HepG2 (cell line): Measurements from ENCODE around the gene CLIC3. TPM values are rescaled to one million over a fixed set of nuclear protein-coding genes. Genes with fewer than 3 reads are reported as not detected.

ENCODE experiments used
- ATF7 ChIP-seq, 2 experiments: fragments of 450-650 bp in 1 of 2; sonication (generic) in 1 of 2; formaldehyde crosslinking in 1 of 2; IDR thresholded peaks; 2 replicates each; pipeline versions ENCODE4 v1.4.0 to v1.6.1; 2016 to 2020; ENCODE audit warnings: antibody characterized with exemption in 1 of 2, mild to moderate bottlenecking in 1 of 2, missing genetic modification reagents in 1 of 2
- BHLHE40 ChIP-seq: IDR thresholded peaks from 2 replicates; pipeline ENCODE4 v1.6.1; 2011; ENCODE audit warnings: low read length, improper control_type of control experiment
- FOXK1 ChIP-seq: sonication (generic); formaldehyde crosslinking; IDR thresholded peaks from 2 replicates; pipeline ENCODE4 v1.4.0; 2020; ENCODE audit warnings: low read depth, missing genetic modification reagents, borderline replicate concordance
- HNF4A ChIP-seq: sonication (generic); formaldehyde crosslinking; IDR thresholded peaks from 2 replicates; pipeline ENCODE4 v1.4.0; 2020; ENCODE audit warnings: missing genetic modification reagents
- IRX3 ChIP-seq: sonication (generic); formaldehyde crosslinking; IDR thresholded peaks from 2 replicates; pipeline ENCODE4 v1.8.1; 2023; ENCODE audit warnings: mild to moderate bottlenecking, low read depth, missing genetic modification reagents, borderline replicate concordance
- POLR2A ChIP-seq, 2 experiments: IDR thresholded peaks; 2 replicates each; pipeline ENCODE4 v1.6.1; 2011; ENCODE audit warnings: low read depth in 2 of 2, low read length in 2 of 2, mild to moderate bottlenecking in 1 of 2, moderate library complexity in 1 of 2; ENCODE audit not compliant: insufficient read depth in 1 of 2
- SRSF1 ChIP-seq: fragments of 200-400 bp; formaldehyde crosslinking; optimal IDR thresholded peaks from 2 replicates; pipeline ENCODE3; 2017; ENCODE audit warnings: mild to moderate bottlenecking, low read depth, low read length, moderate library complexity
- ZBTB42 ChIP-seq: sonication (generic); formaldehyde crosslinking; IDR thresholded peaks from 2 replicates; pipeline ENCODE4 v1.5.0; 2020; ENCODE audit warnings: mild to moderate bottlenecking, missing genetic modification reagents
- ZNF232 ChIP-seq: sonication (generic); formaldehyde crosslinking; IDR thresholded peaks from 2 replicates; pipeline ENCODE4 v1.4.0; 2020; ENCODE audit warnings: missing genetic modification reagents, borderline replicate concordance
- ZNF629 ChIP-seq: sonication (generic); formaldehyde crosslinking; conservative IDR thresholded peaks from 2 replicates; pipeline ENCODE4 v1.5.0; 2020; ENCODE audit warnings: missing genetic modification reagents
- ZNF83 ChIP-seq: sonication (generic); formaldehyde crosslinking; IDR thresholded peaks from 2 replicates; pipeline ENCODE4 v1.4.0; 2020; ENCODE audit warnings: missing genetic modification reagents, mild to moderate bottlenecking, borderline replicate concordance
- polyA plus RNA-seq, 8 experiments: library from polyadenylated mRNA; depleted of rRNA in 3 of 8; stranded (reverse) in 7 of 8; unstranded in 1 of 8; fragments of >200 nt; fragmentation: Illumina TruSeq in 4 of 8; extraction: Trizol in 4 of 8; gene quantifications; 2 replicates each; pipeline versions ENCODE4 v1.2.1 to v1.2.3, GENCODE V29; 2011 to 2016; ENCODE audit warnings: low read depth in 4 of 8, missing spikeins in 1 of 8, mixed read lengths in 1 of 8; ENCODE audit not compliant: insufficient read depth in 1 of 8
- total RNA-seq, 5 experiments: library from RNA; depleted of rRNA; stranded (reverse); fragments of >200 nt; fragmentation: Illumina TruSeq; extraction: Trizol; gene quantifications; 2 replicates each; pipeline ENCODE4 v1.2.3, GENCODE V29; 2016; ENCODE audit warnings: low read depth in 1 of 5
- TF ChIP-seq, protein P1 (sequence below): sonication (generic); formaldehyde crosslinking; IDR thresholded peaks from 2 replicates; pipeline ENCODE4 v1.4.0; 2020; ENCODE audit warnings: mild to moderate bottlenecking, missing genetic modification reagents, borderline replicate concordance
- TF ChIP-seq, protein P2 (sequence below): sonication (generic); formaldehyde crosslinking; IDR thresholded peaks from 2 replicates; pipeline ENCODE4 v1.5.1; 2020; ENCODE audit warnings: mild to moderate bottlenecking, missing genetic modification reagents, moderate library complexity
- TF ChIP-seq, protein P3 (sequence below): sonication (generic); formaldehyde crosslinking; IDR thresholded peaks from 2 replicates; pipeline ENCODE4 v1.5.0; 2020; ENCODE audit warnings: missing genetic modification reagents, mild to moderate bottlenecking, borderline replicate concordance
- TF ChIP-seq, protein P4 (sequence below): fragments of 450-650 bp; IDR thresholded peaks from 2 replicates; pipeline ENCODE4 v1.6.1; 2016

CLIC3 gene
- total and polyA plus RNA-seq, 2 of the 13 experiments (the other 11 are each of a cell fraction or from before 2014, with no cell fraction given): 0.51 to 1.5 TPM

DNA sequence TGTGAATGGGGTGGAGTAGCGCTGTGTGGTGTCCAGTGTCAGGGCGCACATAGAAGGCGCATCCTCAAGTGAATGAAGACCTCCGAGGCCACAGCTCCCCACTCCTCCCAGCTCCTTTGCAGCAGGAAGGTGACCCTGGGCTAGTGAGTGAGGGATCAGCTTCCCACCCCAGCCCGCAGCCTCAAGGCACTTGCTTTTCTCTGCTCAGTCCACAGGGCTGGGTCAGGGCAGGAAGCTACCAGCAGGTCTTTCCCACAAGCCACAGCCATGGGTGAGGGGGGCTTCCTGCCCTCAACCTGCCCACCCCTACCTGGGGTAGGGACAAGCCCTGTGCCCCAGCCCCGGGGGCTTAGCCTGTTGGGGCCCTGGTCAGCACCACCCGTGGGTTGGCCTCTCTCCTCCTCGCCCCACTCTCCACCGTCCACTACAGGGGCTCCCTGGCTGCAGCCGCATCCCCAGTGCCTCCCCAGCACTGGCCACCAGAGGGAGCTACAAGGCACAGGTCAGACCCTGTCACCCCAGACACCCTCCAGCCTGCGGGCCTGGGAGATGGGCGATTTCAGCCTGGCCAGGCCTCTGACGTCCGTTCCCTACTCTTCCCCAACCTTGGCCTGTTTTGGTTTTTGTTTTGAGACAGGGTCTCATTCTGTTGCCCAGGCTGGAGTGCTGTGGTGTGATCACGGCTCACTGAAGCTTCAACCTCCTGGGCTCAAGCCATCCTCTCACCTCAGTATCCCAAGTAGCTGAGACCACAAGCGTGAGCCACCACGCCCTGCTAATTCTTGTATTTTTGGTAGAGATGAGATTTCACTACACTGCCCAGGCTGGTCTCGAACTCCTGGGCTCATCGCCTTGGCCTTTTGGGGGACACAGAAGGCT, 32.9 kb upstream of the CLIC3 start (continued):
- TF ChIP-seq, protein P1, sequence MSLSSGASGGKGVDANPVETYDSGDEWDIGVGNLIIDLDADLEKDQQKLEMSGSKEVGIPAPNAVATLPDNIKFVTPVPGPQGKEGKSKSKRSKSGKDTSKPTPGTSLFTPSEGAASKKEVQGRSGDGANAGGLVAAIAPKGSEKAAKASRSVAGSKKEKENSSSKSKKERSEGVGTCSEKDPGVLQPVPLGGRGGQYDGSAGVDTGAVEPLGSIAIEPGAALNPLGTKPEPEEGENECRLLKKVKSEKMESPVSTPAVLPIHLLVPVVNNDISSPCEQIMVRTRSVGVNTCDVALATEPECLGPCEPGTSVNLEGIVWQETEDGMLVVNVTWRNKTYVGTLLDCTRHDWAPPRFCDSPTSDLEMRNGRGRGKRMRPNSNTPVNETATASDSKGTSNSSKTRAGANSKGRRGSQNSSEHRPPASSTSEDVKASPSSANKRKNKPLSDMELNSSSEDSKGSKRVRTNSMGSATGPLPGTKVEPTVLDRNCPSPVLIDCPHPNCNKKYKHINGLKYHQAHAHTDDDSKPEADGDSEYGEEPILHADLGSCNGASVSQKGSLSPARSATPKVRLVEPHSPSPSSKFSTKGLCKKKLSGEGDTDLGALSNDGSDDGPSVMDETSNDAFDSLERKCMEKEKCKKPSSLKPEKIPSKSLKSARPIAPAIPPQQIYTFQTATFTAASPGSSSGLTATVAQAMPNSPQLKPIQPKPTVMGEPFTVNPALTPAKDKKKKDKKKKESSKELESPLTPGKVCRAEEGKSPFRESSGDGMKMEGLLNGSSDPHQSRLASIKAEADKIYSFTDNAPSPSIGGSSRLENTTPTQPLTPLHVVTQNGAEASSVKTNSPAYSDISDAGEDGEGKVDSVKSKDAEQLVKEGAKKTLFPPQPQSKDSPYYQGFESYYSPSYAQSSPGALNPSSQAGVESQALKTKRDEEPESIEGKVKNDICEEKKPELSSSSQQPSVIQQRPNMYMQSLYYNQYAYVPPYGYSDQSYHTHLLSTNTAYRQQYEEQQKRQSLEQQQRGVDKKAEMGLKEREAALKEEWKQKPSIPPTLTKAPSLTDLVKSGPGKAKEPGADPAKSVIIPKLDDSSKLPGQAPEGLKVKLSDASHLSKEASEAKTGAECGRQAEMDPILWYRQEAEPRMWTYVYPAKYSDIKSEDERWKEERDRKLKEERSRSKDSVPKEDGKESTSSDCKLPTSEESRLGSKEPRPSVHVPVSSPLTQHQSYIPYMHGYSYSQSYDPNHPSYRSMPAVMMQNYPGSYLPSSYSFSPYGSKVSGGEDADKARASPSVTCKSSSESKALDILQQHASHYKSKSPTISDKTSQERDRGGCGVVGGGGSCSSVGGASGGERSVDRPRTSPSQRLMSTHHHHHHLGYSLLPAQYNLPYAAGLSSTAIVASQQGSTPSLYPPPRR: no peak
- TF ChIP-seq ZNF629: peak; percentile 83
- TF ChIP-seq ZNF232 (CRISPR knock-in tag): no peak
- TF ChIP-seq, protein P2, sequence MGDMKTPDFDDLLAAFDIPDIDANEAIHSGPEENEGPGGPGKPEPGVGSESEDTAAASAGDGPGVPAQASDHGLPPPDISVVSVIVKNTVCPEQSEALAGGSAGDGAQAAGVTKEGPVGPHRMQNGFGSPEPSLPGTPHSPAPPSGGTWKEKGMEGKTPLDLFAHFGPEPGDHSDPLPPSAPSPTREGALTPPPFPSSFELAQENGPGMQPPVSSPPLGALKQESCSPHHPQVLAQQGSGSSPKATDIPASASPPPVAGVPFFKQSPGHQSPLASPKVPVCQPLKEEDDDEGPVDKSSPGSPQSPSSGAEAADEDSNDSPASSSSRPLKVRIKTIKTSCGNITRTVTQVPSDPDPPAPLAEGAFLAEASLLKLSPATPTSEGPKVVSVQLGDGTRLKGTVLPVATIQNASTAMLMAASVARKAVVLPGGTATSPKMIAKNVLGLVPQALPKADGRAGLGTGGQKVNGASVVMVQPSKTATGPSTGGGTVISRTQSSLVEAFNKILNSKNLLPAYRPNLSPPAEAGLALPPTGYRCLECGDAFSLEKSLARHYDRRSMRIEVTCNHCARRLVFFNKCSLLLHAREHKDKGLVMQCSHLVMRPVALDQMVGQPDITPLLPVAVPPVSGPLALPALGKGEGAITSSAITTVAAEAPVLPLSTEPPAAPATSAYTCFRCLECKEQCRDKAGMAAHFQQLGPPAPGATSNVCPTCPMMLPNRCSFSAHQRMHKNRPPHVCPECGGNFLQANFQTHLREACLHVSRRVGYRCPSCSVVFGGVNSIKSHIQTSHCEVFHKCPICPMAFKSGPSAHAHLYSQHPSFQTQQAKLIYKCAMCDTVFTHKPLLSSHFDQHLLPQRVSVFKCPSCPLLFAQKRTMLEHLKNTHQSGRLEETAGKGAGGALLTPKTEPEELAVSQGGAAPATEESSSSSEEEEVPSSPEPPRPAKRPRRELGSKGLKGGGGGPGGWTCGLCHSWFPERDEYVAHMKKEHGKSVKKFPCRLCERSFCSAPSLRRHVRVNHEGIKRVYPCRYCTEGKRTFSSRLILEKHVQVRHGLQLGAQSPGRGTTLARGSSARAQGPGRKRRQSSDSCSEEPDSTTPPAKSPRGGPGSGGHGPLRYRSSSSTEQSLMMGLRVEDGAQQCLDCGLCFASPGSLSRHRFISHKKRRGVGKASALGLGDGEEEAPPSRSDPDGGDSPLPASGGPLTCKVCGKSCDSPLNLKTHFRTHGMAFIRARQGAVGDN (CRISPR knock-in tag): peak; percentile 46; the same call in 1 of the 2 replicates
- TF ChIP-seq, protein P3, sequence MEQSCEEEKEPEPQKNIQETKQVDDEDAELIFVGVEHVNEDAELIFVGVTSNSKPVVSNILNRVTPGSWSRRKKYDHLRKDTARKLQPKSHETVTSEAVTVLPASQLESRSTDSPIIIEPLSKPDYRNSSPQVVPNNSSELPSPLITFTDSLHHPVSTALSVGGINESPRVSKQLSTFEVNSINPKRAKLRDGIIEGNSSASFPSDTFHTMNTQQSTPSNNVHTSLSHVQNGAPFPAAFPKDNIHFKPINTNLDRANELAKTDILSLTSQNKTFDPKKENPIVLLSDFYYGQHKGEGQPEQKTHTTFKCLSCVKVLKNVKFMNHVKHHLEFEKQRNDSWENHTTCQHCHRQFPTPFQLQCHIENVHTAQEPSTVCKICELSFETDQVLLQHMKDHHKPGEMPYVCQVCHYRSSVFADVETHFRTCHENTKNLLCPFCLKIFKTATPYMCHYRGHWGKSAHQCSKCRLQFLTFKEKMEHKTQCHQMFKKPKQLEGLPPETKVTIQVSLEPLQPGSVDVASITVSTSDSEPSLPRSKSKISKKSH (CRISPR knock-in tag): peak; percentile 36; the same call in 1 of the 2 replicates
- no peak for TF ChIP-seq ATF7 (IDR thresholded peaks at IDR 0.05)
- TF ChIP-seq ATF7 (CRISPR knock-in tag; IDR thresholded peaks at IDR 0.05): no peak
- TF ChIP-seq IRX3 (CRISPR knock-in tag): no peak
- peak; percentile 46; the same call in 1 of the 2 replicates for TF ChIP-seq FOXK1 (CRISPR knock-in tag)
- TF ChIP-seq BHLHE40: no peak
- TF ChIP-seq, protein P4, sequence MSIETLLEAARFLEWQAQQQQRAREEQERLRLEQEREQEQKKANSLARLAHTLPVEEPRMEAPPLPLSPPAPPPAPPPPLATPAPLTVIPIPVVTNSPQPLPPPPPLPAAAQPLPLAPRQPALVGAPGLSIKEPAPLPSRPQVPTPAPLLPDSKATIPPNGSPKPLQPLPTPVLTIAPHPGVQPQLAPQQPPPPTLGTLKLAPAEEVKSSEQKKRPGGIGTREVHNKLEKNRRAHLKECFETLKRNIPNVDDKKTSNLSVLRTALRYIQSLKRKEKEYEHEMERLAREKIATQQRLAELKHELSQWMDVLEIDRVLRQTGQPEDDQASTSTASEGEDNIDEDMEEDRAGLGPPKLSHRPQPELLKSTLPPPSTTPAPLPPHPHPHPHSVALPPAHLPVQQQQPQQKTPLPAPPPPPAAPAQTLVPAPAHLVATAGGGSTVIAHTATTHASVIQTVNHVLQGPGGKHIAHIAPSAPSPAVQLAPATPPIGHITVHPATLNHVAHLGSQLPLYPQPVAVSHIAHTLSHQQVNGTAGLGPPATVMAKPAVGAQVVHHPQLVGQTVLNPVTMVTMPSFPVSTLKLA: no peak
- TF ChIP-seq ZNF83 (CRISPR knock-in tag): no peak
- TF ChIP-seq ZBTB42 (CRISPR knock-in tag): no peak
- no peak for TF ChIP-seq POLR2A (IDR thresholded peaks at IDR 0.05; ENCODE audit: insufficient read depth in 1 of 2, low read depth in 2 of 2, low read length in 2 of 2)
- TF ChIP-seq HNF4A (CRISPR knock-in tag): no peak
- peak; percentile 67 for TF ChIP-seq SRSF1
